ENCODE measurements around the gene GRIA1.
"Not testable (repeated sequence)": the region's sequence is repeated elsewhere in the genome, so short reads cannot be mapped to it uniquely, and the experiment has no call there.

Gene GRIA1

DNA sequence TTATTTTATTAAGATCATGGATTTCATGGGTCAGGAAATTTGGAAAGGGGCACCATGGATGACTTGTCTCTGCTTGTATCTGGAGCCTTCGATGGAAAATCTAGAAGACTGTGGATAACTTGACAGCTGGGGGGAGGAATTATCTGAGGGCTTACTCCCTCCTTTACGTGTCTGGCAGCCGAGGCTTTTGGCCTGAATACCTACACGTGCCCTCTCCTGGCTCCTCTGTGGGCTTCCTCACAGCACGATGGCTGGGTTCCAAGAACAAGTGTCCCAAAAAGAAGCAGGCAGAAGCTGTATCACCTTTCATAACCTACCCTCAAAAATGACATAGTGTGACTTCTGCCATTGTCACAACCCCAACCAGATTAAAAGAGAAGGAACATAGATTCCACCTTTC lies 228.9 kb downstream of the GRIA1 start:
- no peak for DNase-seq (ENCODE audit: low read depth)

GRCh38 chr5:153723022-153723610 lies 232.6 kb downstream of the GRIA1 start:
- DNase-seq (ENCODE audit: low read depth): not testable (repeated sequence)

DNA sequence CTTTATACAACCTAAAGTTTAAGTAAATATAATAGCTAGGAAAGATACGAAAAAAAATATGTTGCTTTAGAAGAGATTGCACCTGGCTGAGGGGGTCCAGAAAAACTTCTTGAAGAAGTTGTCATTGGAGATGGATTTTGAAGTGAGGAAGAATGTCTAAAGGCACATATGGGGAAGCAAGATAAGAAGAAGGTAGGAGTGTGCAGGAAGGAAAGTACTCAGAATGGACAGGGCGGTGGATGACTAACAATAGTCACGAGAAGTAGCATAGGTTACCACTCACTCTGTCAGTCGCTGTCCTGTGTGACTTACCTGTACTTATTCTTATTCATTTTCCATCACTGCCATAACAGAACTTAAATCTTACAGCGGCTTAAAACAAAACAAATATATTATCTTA lies 251.6 kb downstream of the GRIA1 start:
- DNase-seq (ENCODE audit: low read depth): no peak

DNA sequence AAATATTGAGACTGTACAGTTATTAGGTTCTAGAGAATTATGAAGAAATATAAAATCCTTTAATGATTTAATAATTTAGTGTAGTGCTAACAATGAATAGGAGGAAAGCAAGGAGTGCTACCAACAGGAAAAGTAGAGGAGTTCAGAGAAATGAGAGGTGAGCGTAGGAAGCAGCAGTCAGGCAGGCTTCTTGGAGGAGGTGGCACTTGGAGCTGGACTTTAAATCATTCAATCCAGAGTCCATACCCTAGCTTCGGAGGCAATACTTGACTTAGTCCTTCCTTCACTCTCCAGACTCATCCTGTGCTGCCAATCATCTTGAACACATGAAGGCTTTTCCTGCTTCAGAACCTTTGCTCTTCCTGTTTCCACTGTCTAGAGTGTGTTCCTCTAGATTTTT lies 254.3 kb downstream of the GRIA1 start:
- no peak for DNase-seq (ENCODE audit: low read depth)

GRCh38 chr5:153745778-153746395 lies 255.4 kb downstream of the GRIA1 start:
- no peak for DNase-seq (ENCODE audit: low read depth)

DNA sequence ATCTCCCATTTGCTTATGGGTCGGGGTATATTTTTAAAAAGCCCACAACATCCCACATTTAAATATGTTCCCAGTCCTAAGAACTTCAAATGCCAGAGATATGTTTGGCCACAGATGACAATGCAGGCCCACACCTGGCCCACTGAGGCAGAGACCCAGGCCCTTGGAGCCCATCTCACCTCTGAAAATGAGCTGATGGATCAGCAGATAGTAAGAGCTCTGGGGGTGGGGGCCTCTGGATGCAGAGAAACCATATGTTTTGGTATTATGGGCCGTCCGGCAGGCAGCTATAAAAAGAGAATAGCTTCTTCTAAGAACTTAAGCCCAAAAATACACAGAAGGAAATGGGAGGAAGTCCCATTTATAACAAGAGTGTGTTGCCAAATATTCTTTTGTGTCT lies 256.0 kb downstream of the GRIA1 start:
- no peak for DNase-seq (ENCODE audit: low read depth)

DNA sequence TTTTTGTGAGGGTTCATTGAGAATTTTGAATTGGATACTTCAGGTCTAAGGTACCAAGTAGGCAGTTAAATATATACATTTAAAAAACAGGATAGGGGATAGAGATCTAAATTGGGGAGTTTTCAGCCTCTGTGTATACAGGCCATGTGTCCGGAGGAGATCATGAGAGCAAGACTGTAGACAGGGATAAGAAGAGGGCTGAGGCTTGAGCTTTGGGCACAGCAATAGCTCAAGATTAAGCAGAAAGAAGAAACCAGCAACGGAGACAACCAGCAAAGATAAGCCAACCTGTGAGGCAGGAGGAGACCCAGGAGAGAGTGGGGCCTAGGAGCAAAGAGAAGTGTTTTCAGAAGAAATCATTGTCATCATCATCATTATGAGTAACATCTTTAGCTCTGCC lies 258.4 kb downstream of the GRIA1 start:
- DNase-seq (ENCODE audit: low read depth): no peak

GRCh38 chr5:153749960-153750359 lies 259.5 kb downstream of the GRIA1 start:
- no peak for DNase-seq (ENCODE audit: low read depth)

DNA sequence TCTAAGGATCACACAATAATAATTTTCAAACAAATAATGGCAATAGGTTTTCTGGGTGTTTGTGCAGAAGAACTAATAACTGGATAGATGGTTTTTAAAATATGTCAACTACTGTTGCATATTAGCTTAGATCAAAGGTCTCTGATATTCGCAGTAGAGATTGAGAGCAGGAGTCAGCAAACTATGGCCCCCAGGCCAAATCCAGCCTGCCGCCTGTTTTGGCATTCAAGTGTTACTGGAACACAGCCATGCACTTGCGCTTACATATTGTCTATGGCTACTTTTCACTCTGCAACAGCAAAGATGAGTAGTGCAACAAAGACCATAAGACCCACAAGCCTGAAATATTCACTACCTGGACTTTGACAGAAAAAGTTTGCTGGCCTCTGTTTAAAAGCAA lies 260.8 kb downstream of the GRIA1 start:
- DNase-seq (ENCODE audit: low read depth): no peak

- no peak for DNase-seq (ENCODE audit: low read depth)
Measured at GRCh38 chr5:153752890-153753289, 262.4 kb downstream of the GRIA1 start.

DNA sequence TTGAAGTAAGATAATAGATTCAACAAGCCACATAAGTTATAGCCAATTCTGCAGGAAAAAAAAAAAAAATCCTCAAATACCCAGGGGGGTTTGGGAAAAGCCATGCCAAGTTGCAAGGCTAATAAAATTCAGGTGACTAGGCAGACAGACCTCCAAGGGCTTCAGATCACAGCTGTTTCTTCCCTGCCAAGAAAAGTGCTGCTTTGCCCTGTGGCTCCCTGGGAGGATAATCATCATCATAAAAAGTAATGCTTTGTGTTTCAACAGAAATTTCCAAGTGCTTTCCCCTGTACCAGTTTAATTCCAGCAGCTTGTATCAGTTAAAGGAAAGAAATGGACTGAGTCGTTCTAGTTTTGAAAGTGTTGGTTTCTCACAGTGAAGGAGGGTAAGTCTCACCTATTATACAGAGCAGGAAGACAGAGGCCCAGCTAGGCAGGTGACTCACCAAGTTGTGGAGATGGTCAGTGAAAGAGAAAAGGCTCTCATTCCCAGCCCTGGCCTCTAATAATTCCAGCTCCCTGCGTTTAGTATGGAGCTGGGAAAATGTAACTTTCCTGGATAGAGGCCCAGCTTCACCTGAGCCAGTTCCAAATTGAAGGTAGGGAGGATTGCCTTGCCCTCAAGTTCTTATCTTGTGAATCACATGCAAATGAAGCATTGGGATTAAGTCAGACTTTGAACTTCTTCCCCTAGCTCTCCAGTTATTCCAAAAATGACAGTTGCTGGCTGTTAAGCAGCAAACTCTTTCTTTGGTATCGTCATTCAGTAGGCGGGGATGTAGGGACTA lies 263.4 kb downstream of the GRIA1 start:
- no peak for DNase-seq (ENCODE audit: low read depth)

DNA sequence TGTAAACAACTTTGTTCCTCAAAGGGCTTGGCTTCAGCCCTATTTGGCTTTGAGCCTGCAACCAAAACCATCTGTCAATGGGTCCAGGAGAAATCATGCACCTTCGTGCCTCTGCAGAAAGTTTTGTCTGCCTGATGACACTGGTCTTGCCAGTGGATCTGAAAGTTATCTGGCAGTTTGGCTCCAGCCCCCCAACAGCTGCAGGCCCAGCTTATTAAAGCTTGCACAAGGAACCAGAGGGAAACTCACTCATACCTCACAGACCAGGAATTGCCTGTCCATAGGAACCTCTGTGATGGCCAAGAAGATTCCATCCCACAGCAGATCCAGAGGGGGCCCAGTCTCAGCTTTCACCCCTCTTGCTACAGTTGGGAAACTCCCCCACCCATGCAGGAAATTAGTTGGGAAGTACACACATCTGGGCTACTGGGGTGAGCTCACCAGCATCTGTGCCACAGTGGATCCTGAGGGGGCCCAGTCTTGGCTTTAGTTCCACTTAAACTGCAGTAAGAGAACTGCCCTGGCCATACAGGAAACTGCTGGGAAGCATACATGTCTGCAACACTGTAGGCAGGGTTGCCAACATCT lies 265.5 kb downstream of the GRIA1 start:
- no peak for DNase-seq (ENCODE audit: low read depth)

DNA sequence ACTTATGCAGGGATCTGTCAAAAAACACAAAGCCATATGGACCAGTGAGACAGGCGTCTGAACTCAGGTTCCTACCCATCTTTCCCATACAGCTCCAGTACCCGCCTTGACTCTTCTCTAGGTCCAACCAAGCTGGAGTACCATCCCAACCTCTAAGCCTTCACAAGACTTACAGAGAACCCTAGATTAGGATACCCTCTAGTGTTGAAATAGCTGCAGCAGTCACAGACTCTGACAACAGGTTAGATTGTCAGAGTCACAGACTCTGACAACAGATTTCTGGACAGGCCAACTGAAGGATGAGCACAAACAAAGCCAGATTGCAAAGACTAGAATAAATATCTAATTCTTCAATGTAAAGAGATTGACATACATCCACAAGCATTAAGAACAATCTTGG lies 266.1 kb downstream of the GRIA1 start:
- no peak for DNase-seq (ENCODE audit: low read depth)

- no peak for DNase-seq (ENCODE audit: low read depth)
Measured at GRCh38 chr5:153765987-153766386, 275.5 kb downstream of the GRIA1 start.

- no peak for DNase-seq (ENCODE audit: low read depth)
Measured at GRCh38 chr5:153767221-153768188, 277.0 kb downstream of the GRIA1 start.

GRCh38 chr5:153770066-153770465 lies 279.6 kb downstream of the GRIA1 start:
- DNase-seq (ENCODE audit: low read depth): no peak

GRCh38 chr5:153774686-153775085 lies 284.2 kb downstream of the GRIA1 start:
- no peak for DNase-seq (ENCODE audit: low read depth)

GRCh38 chr5:153775923-153776322 lies 285.5 kb downstream of the GRIA1 start:
- no peak for DNase-seq (ENCODE audit: low read depth)

GRCh38 chr5:153777681-153778581 lies 287.5 kb downstream of the GRIA1 start:
- DNase-seq (ENCODE audit: low read depth): no peak

- DNase-seq (ENCODE audit: low read depth): no peak
Measured at GRCh38 chr5:153779836-153780235, 289.4 kb downstream of the GRIA1 start.
